Measurements from ENCODE around the gene TUB. TPM values are rescaled to one million over a fixed set of nuclear protein-coding genes. Genes with fewer than 3 reads are reported as not detected.

Gene TUB
- total and polyA plus RNA-seq, 2 of the 13 experiments (the other 11 are each of a cell fraction or from before 2014, with no cell fraction given), result 4.3 to 5.6 TPM

DNA sequence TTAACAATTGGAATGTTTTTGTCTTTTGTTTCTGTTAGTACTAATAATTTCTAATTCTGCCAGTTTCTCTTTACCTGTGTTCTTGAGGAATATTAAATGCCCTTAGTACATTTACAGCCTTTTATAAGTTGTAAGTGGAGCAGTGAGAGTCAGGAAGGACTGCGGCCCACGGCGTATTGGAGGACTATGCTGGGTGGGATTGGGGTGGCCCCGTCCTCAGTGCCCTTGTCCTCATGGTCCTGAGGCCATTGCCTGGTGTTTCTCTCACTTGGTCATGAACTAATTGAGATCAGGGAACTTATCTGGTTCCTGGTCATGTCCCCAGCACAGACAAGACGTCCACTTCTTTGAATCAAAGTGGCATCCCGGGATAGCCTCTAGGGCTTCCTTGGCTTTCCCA is 3.3 kb downstream of the TUB start:
- in situ Hi-C loops (cut with HindIII; ENCODE audit: extremely low pct_ligation_motif_present, low pct_unique_long_range_greater_than_20kb), result no loop called here
- H4K20me1 ChIP-seq (ENCODE audit: insufficient read depth, low read length), result no peaks in the 10 kb centered on the region
- TF ChIP-seq TGIF2 (CRISPR knock-in tag; IDR thresholded peaks at IDR 0.05) (no peak), SAP130 (CRISPR knock-in tag; IDR thresholded peaks at IDR 0.05; ENCODE audit: low read depth) (no peak), ZNF382 (CRISPR knock-in tag; IDR thresholded peaks at IDR 0.05; ENCODE audit: borderline replicate concordance) (no peak), ZNF772 (CRISPR knock-in tag; IDR thresholded peaks at IDR 0.05) (no peak), ZC3H13 (CRISPR knock-in tag; IDR thresholded peaks at IDR 0.05) (no peak), ZNF180 (CRISPR knock-in tag; IDR thresholded peaks at IDR 0.05; ENCODE audit: borderline replicate concordance, low read depth) (no peak), ZKSCAN1 (IDR thresholded peaks at IDR 0.05; ENCODE audit: low read length) (no peak), ZNF557 (CRISPR knock-in tag; IDR thresholded peaks at IDR 0.05) (no peak)
- TF ChIP-seq, protein P1, sequence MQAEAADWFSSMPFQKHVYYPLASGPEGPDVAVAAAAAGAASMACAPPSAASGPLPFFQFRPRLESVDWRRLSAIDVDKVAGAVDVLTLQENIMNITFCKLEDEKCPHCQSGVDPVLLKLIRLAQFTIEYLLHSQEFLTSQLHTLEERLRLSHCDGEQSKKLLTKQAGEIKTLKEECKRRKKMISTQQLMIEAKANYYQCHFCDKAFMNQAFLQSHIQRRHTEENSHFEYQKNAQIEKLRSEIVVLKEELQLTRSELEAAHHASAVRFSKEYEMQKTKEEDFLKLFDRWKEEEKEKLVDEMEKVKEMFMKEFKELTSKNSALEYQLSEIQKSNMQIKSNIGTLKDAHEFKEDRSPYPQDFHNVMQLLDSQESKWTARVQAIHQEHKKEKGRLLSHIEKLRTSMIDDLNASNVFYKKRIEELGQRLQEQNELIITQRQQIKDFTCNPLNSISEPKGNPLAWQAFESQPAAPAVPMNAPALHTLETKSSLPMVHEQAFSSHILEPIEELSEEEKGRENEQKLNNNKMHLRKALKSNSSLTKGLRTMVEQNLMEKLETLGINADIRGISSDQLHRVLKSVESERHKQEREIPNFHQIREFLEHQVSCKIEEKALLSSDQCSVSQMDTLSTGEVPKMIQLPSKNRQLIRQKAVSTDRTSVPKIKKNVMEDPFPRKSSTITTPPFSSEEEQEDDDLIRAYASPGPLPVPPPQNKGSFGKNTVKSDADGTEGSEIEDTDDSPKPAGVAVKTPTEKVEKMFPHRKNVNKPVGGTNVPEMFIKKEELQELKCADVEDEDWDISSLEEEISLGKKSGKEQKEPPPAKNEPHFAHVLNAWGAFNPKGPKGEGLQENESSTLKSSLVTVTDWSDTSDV (CRISPR knock-in tag; IDR thresholded peaks at IDR 0.05), result no peak
- TF ChIP-seq, protein P2, sequence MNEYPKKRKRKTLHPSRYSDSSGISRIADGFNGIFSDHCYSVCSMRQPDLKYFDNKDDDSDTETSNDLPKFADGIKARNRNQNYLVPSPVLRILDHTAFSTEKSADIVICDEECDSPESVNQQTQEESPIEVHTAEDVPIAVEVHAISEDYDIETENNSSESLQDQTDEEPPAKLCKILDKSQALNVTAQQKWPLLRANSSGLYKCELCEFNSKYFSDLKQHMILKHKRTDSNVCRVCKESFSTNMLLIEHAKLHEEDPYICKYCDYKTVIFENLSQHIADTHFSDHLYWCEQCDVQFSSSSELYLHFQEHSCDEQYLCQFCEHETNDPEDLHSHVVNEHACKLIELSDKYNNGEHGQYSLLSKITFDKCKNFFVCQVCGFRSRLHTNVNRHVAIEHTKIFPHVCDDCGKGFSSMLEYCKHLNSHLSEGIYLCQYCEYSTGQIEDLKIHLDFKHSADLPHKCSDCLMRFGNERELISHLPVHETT (CRISPR knock-in tag; conservative IDR thresholded peaks at IDR 0.05), result no peak

More for the DNA sequence above, 3.3 kb downstream of the TUB start:
- no TSS peak for BruUV-seq (replicated peaks)
- Histone ChIP-seq H3K36me3 (replicated peaks in 1 of 2; ENCODE audit: control insufficient read depth in 1 of 2, insufficient read depth in 2 of 2, low read length in 2 of 2) (no peaks in the 10 kb centered on the region), H3K27me3 (ENCODE audit: control insufficient read depth in 1 of 2, insufficient read depth in 2 of 2, low read length in 2 of 2) (peaks cover 0 to 8% of the 10 kb centered on the region in 2 experiments; a peak in 1 of 5 replicates), H3K4me3 (replicated peaks in 1 of 3; ENCODE audit: insufficient read depth in 1 of 3, low read depth in 2 of 3, low read length in 3 of 3) (no peak overlapping the region), H3K9me3 (ENCODE audit: low read length) (no peaks in the 10 kb centered on the region), H3K4me1 (ENCODE audit: insufficient read depth, low read length) (peaks cover 21% of the 10 kb centered on the region), H3K27ac (ENCODE audit: extremely low read length, insufficient read depth, low read length) (no peak overlapping the region), H3K79me2 (ENCODE audit: insufficient read depth, low read length) (no peaks in the 10 kb centered on the region), H2AFZ (ENCODE audit: low read length) (no peak overlapping the region), H3K4me2 (ENCODE audit: low read depth, low read length) (no peak overlapping the region), H3K9ac (ENCODE audit: insufficient read depth, low read depth, low read length) (no peak overlapping the region)
- no peak for ATAC-seq
- intact Hi-C loops (cut with micrococcal nuclease; ENCODE audit: unreplicated experiment), result no loop called here
- ChIA-PET CTCF (ENCODE audit: low intra/inter-chr PET ratio, low total read pairs) (no interaction called here), POLR2A (no interaction called here)
- DNase-seq (ENCODE audit: low spot score), result no peak
- no peak for FAIRE-seq
- WGBS (ENCODE audit: low lambda C conversion rate), result 97% methylated on average over 5 of the region's 6 CpGs

Measured in HepG2 (cell line).